BE2C (cell line): Measurements from ENCODE around the gene HHATL.

Source experiments
- DNase-seq: peaks from one replicate; pipeline ENCODE4 v3.0.0-alpha.2; 2020
- H3K27me3 ChIP-seq: fragments of 250-450 bp; sonication (Bioruptor Pico); 2 replicates; pipeline ENCODE4 v1.5.1; 2020; ENCODE audit warnings: mild to moderate bottlenecking
- H3K36me3 ChIP-seq: fragments of 250-450 bp; sonication (Bioruptor Pico); 2 replicates; pipeline ENCODE4 v1.5.1; 2020; ENCODE audit warnings: mild to moderate bottlenecking
- H3K4me1 ChIP-seq: fragments of 250-450 bp; sonication (Bioruptor Pico); 2 replicates; pipeline ENCODE4 v1.5.1; 2020
- H3K4me3 ChIP-seq: 2 replicates; pipeline ENCODE4 v1.5.1; 2011; ENCODE audit warnings: low read depth, low read length
- H3K9me3 ChIP-seq: fragments of 250-450 bp; sonication (Bioruptor Pico); 2 replicates; pipeline ENCODE4 v1.5.1; 2020
- CTCF ChIP-seq: IDR thresholded peaks from 2 replicates; pipeline ENCODE4 v1.5.1; 2012; ENCODE audit warnings: mild to moderate bottlenecking, low read depth, low read length

Gene HHATL

DNA sequence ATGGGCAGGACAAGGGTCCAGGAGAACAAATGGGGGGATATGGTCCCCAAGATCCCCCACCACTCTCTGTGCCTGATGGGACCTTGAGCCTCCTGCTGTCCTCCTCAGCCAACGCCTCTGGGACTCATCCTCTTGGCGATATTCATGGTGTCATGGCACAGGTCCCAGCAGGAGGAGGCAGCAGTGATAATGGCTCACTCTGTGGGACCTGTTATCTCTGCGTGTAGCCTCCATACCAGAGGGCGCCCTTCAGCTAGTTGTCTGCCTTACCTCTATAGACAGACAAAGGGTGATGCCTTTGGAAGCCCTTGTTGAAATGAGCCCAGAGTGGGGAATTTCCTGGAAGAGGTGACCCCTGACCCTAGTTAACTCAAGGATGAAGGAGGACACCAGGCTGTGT is 41.7 kb downstream of the HHATL start:
- no peaks in the 10 kb centered on the region for H3K4me1 ChIP-seq
- no peaks in the 10 kb centered on the region for H3K36me3 ChIP-seq
- no peak for DNase-seq
- no peaks in the 10 kb centered on the region for H3K9me3 ChIP-seq
- no peaks in the 10 kb centered on the region for H3K27me3 ChIP-seq
- TF ChIP-seq CTCF: peak; percentile 13; the same call in 1 of the 2 replicates
- H3K4me3 ChIP-seq: no peak overlapping the region

- DNase-seq: no peak
- TF ChIP-seq CTCF: no peak
- Histone ChIP-seq H3K4me1 (no peaks in the 10 kb centered on the region), H3K4me3 (no peak overlapping the region), H3K27me3 (no peaks in the 10 kb centered on the region), H3K9me3 (no peaks in the 10 kb centered on the region), H3K36me3 (no peaks in the 10 kb centered on the region)
Measured at GRCh38 chr3:42660131-42660715, 42.4 kb downstream of the HHATL start.

DNA sequence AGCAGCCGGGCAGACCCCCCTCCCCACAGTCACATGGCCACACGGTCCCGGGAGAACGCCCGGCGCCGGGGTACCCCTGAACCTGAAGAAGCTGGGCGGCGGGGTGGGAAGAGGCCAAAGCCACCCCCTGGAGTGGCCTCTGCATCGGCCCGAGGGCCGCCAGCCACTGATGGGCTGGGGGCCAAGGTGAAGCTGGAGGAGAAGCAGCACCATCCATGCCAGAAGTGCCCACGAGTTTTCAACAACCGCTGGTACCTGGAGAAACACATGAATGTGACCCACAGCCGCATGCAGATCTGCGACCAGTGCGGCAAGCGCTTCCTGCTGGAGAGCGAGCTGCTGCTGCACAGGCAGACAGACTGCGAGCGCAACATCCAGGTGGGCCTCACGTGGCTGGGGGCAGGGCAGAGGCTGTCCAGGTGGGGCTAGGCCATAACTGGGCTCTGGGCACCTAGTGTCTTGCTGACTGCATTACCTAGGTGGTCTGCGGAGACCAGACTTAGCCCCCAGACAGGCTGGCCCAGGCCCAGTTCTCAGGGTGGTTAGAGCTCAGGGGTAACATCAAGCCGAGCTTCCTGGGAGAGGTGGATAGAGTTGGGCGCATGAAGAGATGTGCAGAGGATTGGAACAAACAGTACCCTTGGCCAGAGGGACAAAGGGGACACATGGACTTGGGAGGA is 43.0 kb downstream of the HHATL start:
- Histone ChIP-seq H3K9me3 (no peaks in the 10 kb centered on the region), H3K4me1 (no peaks in the 10 kb centered on the region), H3K4me3 (no peak overlapping the region), H3K27me3 (no peaks in the 10 kb centered on the region), H3K36me3 (no peaks in the 10 kb centered on the region)
- no peak for TF ChIP-seq CTCF
- DNase-seq: no peak

- no peak for DNase-seq
- TF ChIP-seq CTCF: no peak
- H3K4me1 ChIP-seq: no peaks in the 10 kb centered on the region
- no peaks in the 10 kb centered on the region for H3K27me3 ChIP-seq
- H3K36me3 ChIP-seq: no peaks in the 10 kb centered on the region
- H3K9me3 ChIP-seq: no peaks in the 10 kb centered on the region
- no peak overlapping the region for H3K4me3 ChIP-seq
Measured at GRCh38 chr3:42658771-42659390, 43.7 kb downstream of the HHATL start.

- Histone ChIP-seq H3K9me3 (no peaks in the 10 kb centered on the region), H3K4me1 (peaks cover 2% of the 10 kb centered on the region; the same call in 1 of the 2 replicates), H3K27me3 (no peaks in the 10 kb centered on the region), H3K4me3 (no peak overlapping the region), H3K36me3 (no peaks in the 10 kb centered on the region)
- no peak for DNase-seq
- TF ChIP-seq CTCF: no peak
Measured at GRCh38 chr3:42658091-42658770, 44.4 kb downstream of the HHATL start.

DNA sequence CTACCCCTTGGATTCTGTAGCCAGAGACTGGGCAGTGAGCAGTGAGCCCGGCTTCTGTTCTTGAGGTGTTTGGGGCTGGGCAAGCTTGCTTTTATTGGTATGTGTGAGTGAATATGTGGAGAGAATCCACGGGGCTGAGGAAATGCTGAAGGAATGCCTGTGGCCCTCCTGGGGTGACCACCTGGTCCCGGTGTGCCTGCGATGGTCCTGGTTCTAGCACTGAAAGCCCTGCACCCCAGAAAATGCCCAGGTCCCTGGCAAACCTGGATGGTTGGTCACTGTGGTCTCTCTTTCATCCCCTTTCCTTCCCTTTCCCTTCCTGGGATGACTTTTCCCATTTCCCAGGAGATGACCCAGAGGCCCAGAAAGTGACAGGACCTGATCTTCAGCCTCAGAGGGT is 44.9 kb downstream of the HHATL start:
- DNase-seq: no peak
- Histone ChIP-seq H3K36me3 (no peaks in the 10 kb centered on the region), H3K4me3 (no peak overlapping the region), H3K4me1 (peaks cover 5% of the 10 kb centered on the region; the same call in 1 of the 2 replicates), H3K9me3 (no peaks in the 10 kb centered on the region), H3K27me3 (no peaks in the 10 kb centered on the region)
- TF ChIP-seq CTCF: no peak
